NCI-H146 treated with DMSO at 0.1 percent for 48 hours (cell line): ENCODE results near the gene ZNG1C.
"Not testable (repeated sequence)": the region's sequence is repeated elsewhere in the genome, so short reads cannot be mapped to it uniquely, and the experiment has no call there.

ENCODE experiments used
- DNase-seq: peaks from one replicate; lab custom pipeline; 2025; ENCODE audit not compliant: unreplicated experiment; lab: John Stamatoyannopoulos, UW

ZNG1C gene

GRCh38 chr9:68342265-68343025 is 100.7 kb downstream of the ZNG1C start:
- DNase-seq, result not testable (repeated sequence)

GRCh38 chr9:68343242-68343641 is 101.5 kb downstream of the ZNG1C start:
- not testable (repeated sequence) for DNase-seq

GRCh38 chr9:68343992-68344391 is 102.2 kb downstream of the ZNG1C start:
- DNase-seq, result not testable (repeated sequence)
